HepG2 (cell line): Measurements from ENCODE around the gene MPV17L2. TPM values are rescaled to one million over a fixed set of nuclear protein-coding genes. Genes with fewer than 3 reads are reported as not detected.

Experiments
- AHR ChIP-seq: IDR thresholded peaks from 2 replicates; pipeline ENCODE4 v1.6.1; 2018; ENCODE audit warnings: missing genetic modification reagents, missing compliant biosample characterization
- CENPX ChIP-seq: sonication (generic); formaldehyde crosslinking; IDR thresholded peaks from 2 replicates; pipeline ENCODE4 v1.9.0; 2021; ENCODE audit warnings: mild to moderate bottlenecking, missing genetic modification reagents, moderate library complexity
- DPF2 ChIP-seq: sonication (generic); formaldehyde crosslinking; IDR thresholded peaks from 2 replicates; pipeline ENCODE4 v1.4.0; 2020; ENCODE audit warnings: mild to moderate bottlenecking, low read depth, missing genetic modification reagents, borderline replicate concordance
- ELF4 ChIP-seq: sonication (generic); formaldehyde crosslinking; IDR thresholded peaks from 2 replicates; pipeline ENCODE4 v1.5.0; 2020; ENCODE audit warnings: missing genetic modification reagents, mild to moderate bottlenecking, moderate library complexity, borderline replicate concordance
- HCFC1 ChIP-seq: fragments of 150-350 bp; IDR thresholded peaks from 2 replicates; pipeline ENCODE4 v1.6.1; 2014; ENCODE audit warnings: low read depth, low read length
- HMGA1 ChIP-seq: sonication (generic); formaldehyde crosslinking; conservative IDR thresholded peaks from 2 replicates; pipeline ENCODE4 v1.4.0; 2020; ENCODE audit warnings: missing genetic modification reagents
- HNF1B ChIP-seq: sonication (generic); formaldehyde crosslinking; IDR thresholded peaks from 2 replicates; pipeline ENCODE4 v1.5.1; 2020; ENCODE audit warnings: mild to moderate bottlenecking, moderate library complexity, missing genetic modification reagents
- JARID2 ChIP-seq: sonication (generic); formaldehyde crosslinking; IDR thresholded peaks from 2 replicates; pipeline ENCODE4 v1.8.1; 2023; ENCODE audit warnings: missing genetic modification reagents, inconsistent platforms; ENCODE audit not compliant: insufficient replicate concordance
- MNT ChIP-seq: fragments of 450-650 bp; IDR thresholded peaks from 2 replicates; pipeline ENCODE4 v1.6.1; 2016
- NR2F2 ChIP-seq: IDR thresholded peaks from 2 replicates; pipeline ENCODE4 v1.6.1; 2012; ENCODE audit warnings: low read depth, inconsistent platforms, borderline replicate concordance
- PCBP1 ChIP-seq: fragments of 200-400 bp; formaldehyde crosslinking; IDR thresholded peaks from 2 replicates; pipeline ENCODE4 v1.6.1; 2017; ENCODE audit warnings: mild to moderate bottlenecking, low read depth, low read length, borderline replicate concordance
- RFX1 ChIP-seq: fragments of 450-650 bp; IDR thresholded peaks from 2 replicates; pipeline ENCODE4 v1.6.1; 2017
- RXRA ChIP-seq: sonication (generic); formaldehyde crosslinking; IDR thresholded peaks from 2 replicates; pipeline ENCODE4 v1.5.1; 2020; ENCODE audit warnings: missing genetic modification reagents
- SIN3A ChIP-seq: IDR thresholded peaks from 2 replicates; pipeline ENCODE4 v1.6.1; 2011; ENCODE audit warnings: low read depth, mild to moderate bottlenecking, control low read depth, low read length, borderline replicate concordance
- TAF1 ChIP-seq: sonication (generic); formaldehyde crosslinking; IDR thresholded peaks from 2 replicates; pipeline ENCODE4 v1.4.0; 2020; ENCODE audit warnings: missing genetic modification reagents
- U2AF2 ChIP-seq: fragments of 200-400 bp; formaldehyde crosslinking; IDR thresholded peaks from 2 replicates; pipeline ENCODE4 v1.6.1; 2017; ENCODE audit warnings: low read depth, mild to moderate bottlenecking, low read length
- ZBTB25 ChIP-seq: IDR thresholded peaks from 2 replicates; pipeline ENCODE4 v1.6.1; 2018; ENCODE audit warnings: missing genetic modification reagents
- ZBTB37 ChIP-seq: sonication (generic); formaldehyde crosslinking; IDR thresholded peaks from 2 replicates; pipeline ENCODE4 v1.4.0; 2020; ENCODE audit warnings: mild to moderate bottlenecking, missing genetic modification reagents
- ZFP62 ChIP-seq: sonication (generic); formaldehyde crosslinking; IDR thresholded peaks from 2 replicates; pipeline ENCODE4 v1.4.0; 2020; ENCODE audit warnings: missing genetic modification reagents
- ZNF121 ChIP-seq: sonication (generic); formaldehyde crosslinking; IDR thresholded peaks from 2 replicates; pipeline ENCODE4 v1.5.0; 2020; ENCODE audit warnings: mild to moderate bottlenecking, missing genetic modification reagents
- ZNF460 ChIP-seq: sonication (generic); formaldehyde crosslinking; IDR thresholded peaks from 2 replicates; pipeline ENCODE4 v1.5.1; 2020; ENCODE audit warnings: missing genetic modification reagents, mild to moderate bottlenecking, borderline replicate concordance
- ZNF558 ChIP-seq: sonication (generic); formaldehyde crosslinking; IDR thresholded peaks from 2 replicates; pipeline ENCODE4 v1.9.0; 2022; ENCODE audit warnings: mild to moderate bottlenecking, missing genetic modification reagents, borderline replicate concordance
- ZNF672 ChIP-seq: sonication (generic); formaldehyde crosslinking; IDR thresholded peaks from 2 replicates; pipeline ENCODE4 v1.8.1; 2022; ENCODE audit warnings: missing genetic modification reagents
- polyA plus RNA-seq, 8 experiments: library from polyadenylated mRNA; depleted of rRNA in 3 of 8; stranded (reverse) in 7 of 8; unstranded in 1 of 8; fragments of >200 nt; fragmentation: Illumina TruSeq in 4 of 8; extraction: Trizol in 4 of 8; gene quantifications; 2 replicates each; pipeline versions ENCODE4 v1.2.1 to v1.2.3, GENCODE V29; 2011 to 2016; ENCODE audit warnings: low read depth in 4 of 8, missing spikeins in 1 of 8, mixed read lengths in 1 of 8; ENCODE audit not compliant: insufficient read depth in 1 of 8
- total RNA-seq, 5 experiments: library from RNA; depleted of rRNA; stranded (reverse); fragments of >200 nt; fragmentation: Illumina TruSeq; extraction: Trizol; gene quantifications; 2 replicates each; pipeline ENCODE4 v1.2.3, GENCODE V29; 2016; ENCODE audit warnings: low read depth in 1 of 5

MPV17L2 gene
- total and polyA plus RNA-seq, 2 of the 13 experiments (the other 11 are each of a cell fraction or from before 2014, with no cell fraction given), result 13.6 to 16.7 TPM

GRCh38 chr19:18152817-18153555 lies 40.0 kb upstream of the MPV17L2 start, which contains the start of gene PIK3R2 (continued):
- TF ChIP-seq MNT, result no peak
- no peak for TF ChIP-seq SIN3A
- TF ChIP-seq ZBTB37 (CRISPR knock-in tag), result no peak
- no peak for TF ChIP-seq JARID2 (CRISPR knock-in tag)
- TF ChIP-seq U2AF2, result no peak
- no peak for TF ChIP-seq ZNF672 (CRISPR knock-in tag)
- no peak for TF ChIP-seq ZFP62 (CRISPR knock-in tag)
- no peak for TF ChIP-seq RXRA
- TF ChIP-seq NR2F2, result no peak; the same call in 1 of the 2 replicates
- TF ChIP-seq ZNF121 (CRISPR knock-in tag), result no peak
- peak; percentile 49; the same call in 1 of the 2 replicates for TF ChIP-seq ZBTB25
- no peak for TF ChIP-seq DPF2 (CRISPR knock-in tag)
- TF ChIP-seq RFX1, result peak; percentile 16; the same call in 1 of the 2 replicates
- TF ChIP-seq HCFC1, result 0 out of 2 replicates have a peak, but pooled peaks have one; percentile 5
- no peak for TF ChIP-seq HMGA1 (CRISPR knock-in tag)
- no peak for TF ChIP-seq ELF4 (CRISPR knock-in tag)
- TF ChIP-seq PCBP1, result no peak
- no peak for TF ChIP-seq ZNF460 (CRISPR knock-in tag)
- TF ChIP-seq HNF1B, result no peak; the same call in 1 of the 2 replicates
- peak; percentile 92; the same call in 1 of the 2 replicates for TF ChIP-seq ZNF558 (CRISPR knock-in tag)
- TF ChIP-seq TAF1 (CRISPR knock-in tag), result no peak; the same call in 1 of the 2 replicates
- TF ChIP-seq AHR (CRISPR knock-in tag), result no peak
- no peak for TF ChIP-seq CENPX (CRISPR knock-in tag)
